OCI-LY7 (cell line): Measurements from ENCODE around the gene TBX4. TPM values are rescaled to one million over a fixed set of nuclear protein-coding genes. Genes with fewer than 3 reads are reported as not detected.

Source experiments
- BruUV-seq: library from RNA; stranded (reverse); fragments of 400-500 nt; replicated peaks from 2 replicates; lab custom pipeline; 2021; lab: Mats Ljungman, UMichigan
- CTCF ChIA-PET: fragments of 300-600 bp; sonication (Branson Sonifier 250); formaldehyde crosslinking; loops from one replicate; lab custom pipeline; 2022; ENCODE audit warnings: antibody characterized with exemption; ENCODE audit not compliant: unreplicated experiment; lab: Charles Lee
- POLR2A ChIA-PET: fragments of 300-600 bp; sonication (Branson Sonifier 250); formaldehyde crosslinking; loops from one replicate; lab custom pipeline; 2022; ENCODE audit warnings: antibody characterized with exemption; lab: Charles Lee
- DNase-seq: peaks from one replicate; pipeline ENCODE4 v3.0.0-alpha.2; 2015; ENCODE audit warnings: low spot score
- H2AFZ ChIP-seq: fragments of 200-600 bp; sonication (generic), shearing (Covaris generic); 2 replicates; pipeline ENCODE4 v1.6.1; 2014; ENCODE audit warnings: mild to moderate bottlenecking, antibody characterized with exemption, low read length, moderate library complexity
- H3K27ac ChIP-seq: fragments of 200-600 bp; sonication (generic); 2 replicates; pipeline ENCODE4 v1.5.1; 2014; ENCODE audit warnings: mixed run types, low read depth, mild to moderate bottlenecking, moderate library complexity, low read length, inconsistent platforms; ENCODE audit not compliant: poor library complexity, severe bottlenecking
- H3K36me3 ChIP-seq: fragments of 200-600 bp; sonication (generic); 2 replicates; pipeline ENCODE4 v1.6.1; 2014; ENCODE audit warnings: mild to moderate bottlenecking, antibody characterized with exemption, low read length, moderate library complexity, mixed read lengths; ENCODE audit not compliant: insufficient read depth
- H3K4me1 ChIP-seq: fragments of 200-600 bp; sonication (generic); 2 replicates; pipeline ENCODE4 v1.5.1; 2014; ENCODE audit warnings: mild to moderate bottlenecking, low read length; ENCODE audit not compliant: insufficient read depth, poor library complexity, severe bottlenecking
- H3K4me2 ChIP-seq: fragments of 200-600 bp; sonication (generic); 2 replicates; pipeline ENCODE4 v1.6.1; 2014; ENCODE audit warnings: mild to moderate bottlenecking, low read length
- H3K4me3 ChIP-seq: fragments of 200-600 bp; sonication (generic); 2 replicates; pipeline ENCODE4 v1.5.1; 2014; ENCODE audit warnings: mild to moderate bottlenecking, low read depth, low read length; ENCODE audit not compliant: poor library complexity, severe bottlenecking
- H3K79me2 ChIP-seq: fragments of 200-600 bp; sonication (generic); 2 replicates; pipeline ENCODE4 v1.6.1; 2016; ENCODE audit warnings: low read depth, mild to moderate bottlenecking, low read length, moderate library complexity, mixed read lengths; ENCODE audit not compliant: insufficient read depth
- H3K9me2 ChIP-seq: fragments of 200-600 bp; sonication (generic); 2 replicates; pipeline ENCODE4 v1.6.1; 2016; ENCODE audit warnings: mild to moderate bottlenecking, low read length, mixed read lengths; ENCODE audit not compliant: insufficient read depth
- H3K9me3 ChIP-seq: fragments of 200-600 bp; sonication (generic); 2 replicates; pipeline ENCODE4 v1.6.1; 2014; ENCODE audit warnings: mild to moderate bottlenecking, mixed run types, low read length, mixed read lengths
- H4K20me1 ChIP-seq: fragments of 200-600 bp; sonication (generic); 2 replicates; pipeline ENCODE4 v1.6.1; 2014; ENCODE audit warnings: mild to moderate bottlenecking, antibody characterized with exemption, low read length, moderate library complexity, mixed read lengths; ENCODE audit not compliant: insufficient read depth
- CTCF ChIP-seq: fragments of 200-600 bp; sonication (generic); conservative IDR thresholded peaks from 2 replicates; pipeline ENCODE4 v1.5.1; 2014; ENCODE audit warnings: mild to moderate bottlenecking, antibody characterized with exemption, low read length, moderate library complexity, mixed read lengths
- EZH2phosphoT487 ChIP-seq: fragments of 200-600 bp; sonication (generic); IDR thresholded peaks from 2 replicates; pipeline ENCODE4 v1.6.1; 2018; ENCODE audit warnings: low read depth, borderline replicate concordance, mild to moderate bottlenecking, mixed run types, antibody characterized with exemption, low read length, moderate library complexity, mixed read lengths
- intact Hi-C: fragments of 100-400 bp; cut with micrococcal nuclease; formaldehyde crosslinking; loops from one replicate; pipeline ENCODE4 v1.10.0; 2022; ENCODE audit not compliant: unreplicated experiment
- total RNA-seq, 2 experiments: library from RNA; depleted of rRNA in 1 of 2; stranded (reverse); fragments of >200 nt in 1 of 2; shearing (Covaris generic) in 1 of 2; gene quantifications; 2 replicates each; pipeline ENCODE4 v1.2.3, GENCODE V29; 2014 to 2022

The TBX4 gene
- total RNA-seq, 2 experiments from 2014 or later: not detected

DNA sequence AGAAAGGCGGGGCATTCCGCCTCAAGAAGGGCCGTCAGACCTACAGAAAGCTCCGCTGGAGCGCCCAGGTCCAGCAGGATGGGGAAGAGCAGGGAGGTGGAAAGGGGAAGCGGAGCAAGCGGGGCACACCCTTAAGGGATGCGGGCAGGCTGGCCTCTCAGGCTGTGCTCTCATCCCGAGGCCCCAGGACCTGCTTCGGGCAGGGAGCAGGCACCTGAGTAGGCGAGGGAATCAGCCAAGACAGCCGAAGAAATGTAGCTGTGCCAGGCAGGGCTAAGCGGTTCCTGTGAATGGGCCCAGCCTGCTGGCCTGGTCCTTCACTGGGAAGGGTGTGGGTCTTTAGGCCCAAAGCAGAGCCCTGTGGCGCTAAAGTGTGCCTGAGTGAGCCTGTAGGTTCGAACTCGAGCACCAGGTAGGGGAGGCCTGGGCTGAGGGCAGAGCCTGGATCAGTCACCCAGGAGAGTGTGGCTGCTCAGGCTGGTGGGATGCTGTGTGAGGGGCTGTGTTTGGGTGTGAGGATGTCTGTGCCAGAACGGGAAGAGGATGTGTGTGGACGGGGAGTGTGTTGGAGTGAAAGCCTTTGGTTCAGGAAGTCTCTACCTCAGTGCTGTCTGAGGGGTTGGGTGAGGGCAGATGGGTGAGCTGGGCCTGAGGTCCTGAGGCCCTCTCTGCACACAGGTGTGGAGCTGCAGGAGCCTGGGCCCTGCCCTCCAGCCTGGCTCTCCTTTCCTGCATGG, 3.3 kb downstream of the TBX4 start:
- ChIA-PET POLR2A (interaction anchor here (0.6 kb wide), 1 partner anchor 130 kb away, joined by 3 read pairs; no protein-coding TSS in a partner anchor), CTCF (no interaction called here)
- no peak for DNase-seq
- intact Hi-C loops: no loop called here
- Histone ChIP-seq H3K4me3 (no peak overlapping the region), H3K9me2 (no peaks in the 10 kb centered on the region), H3K9me3 (no peaks in the 10 kb centered on the region), H3K79me2 (no peaks in the 10 kb centered on the region), H3K36me3 (no peaks in the 10 kb centered on the region), H3K4me1 (peaks cover 7% of the 10 kb centered on the region), H4K20me1 (no peaks in the 10 kb centered on the region), H3K4me2 (no peak overlapping the region), H3K27ac (no peak overlapping the region), H2AFZ (no peak overlapping the region)
- no peak for TF ChIP-seq EZH2phosphoT487
- TF ChIP-seq CTCF: no peak
- BruUV-seq: no TSS peak

- no TSS peak for BruUV-seq
- intact Hi-C loops: no loop called here
- Histone ChIP-seq H3K4me1 (peaks cover 7% of the 10 kb centered on the region), H3K27ac (no peak overlapping the region), H4K20me1 (no peaks in the 10 kb centered on the region), H3K36me3 (no peaks in the 10 kb centered on the region), H3K4me3 (no peak overlapping the region), H3K4me2 (no peak overlapping the region), H3K79me2 (no peaks in the 10 kb centered on the region), H3K9me3 (no peaks in the 10 kb centered on the region), H2AFZ (no peak overlapping the region), H3K9me2 (no peaks in the 10 kb centered on the region)
- no peak for DNase-seq
- CTCF ChIA-PET: no interaction called here
- POLR2A ChIA-PET: interaction anchor here (0.6 kb wide), 1 partner anchor 130 kb away, joined by 3 read pairs; no protein-coding TSS in a partner anchor
- TF ChIP-seq EZH2phosphoT487 (no peak), CTCF (no peak)
Measured at GRCh38 chr17:61456061-61456681, 3.9 kb downstream of the TBX4 start.
